Endothelial cell (in vitro differentiated cells): ENCODE data around the gene ZC3H12D. TPM values are rescaled to one million over a fixed set of nuclear protein-coding genes. Genes with fewer than 3 reads are reported as not detected.
"Not testable (repeated sequence)": the region's sequence is repeated elsewhere in the genome, so short reads cannot be mapped to it uniquely, and the experiment has no call there.

Source experiments
- DNase-seq: peaks from one replicate; pipeline ENCODE4 v3.0.0; 2021; ENCODE audit warnings: low spot score
- H3K27ac Mint-ChIP-seq: one replicate; pipeline ENCODE4 v1.8.0; 2021; ENCODE audit warnings: mixed read lengths, inconsistent platforms; ENCODE audit not compliant: unreplicated experiment
- H3K27me3 Mint-ChIP-seq: one replicate; pipeline ENCODE4 v1.8.0; 2021; ENCODE audit warnings: mild to moderate bottlenecking, moderate library complexity, mixed read lengths, inconsistent platforms; ENCODE audit not compliant: unreplicated experiment
- H3K36me3 Mint-ChIP-seq: one replicate; pipeline ENCODE4 v1.8.0; 2021; ENCODE audit warnings: mild to moderate bottlenecking, low read depth, mixed read lengths, inconsistent platforms; ENCODE audit not compliant: unreplicated experiment
- H3K4me1 Mint-ChIP-seq: one replicate; pipeline ENCODE4 v1.8.0; 2021; ENCODE audit warnings: mild to moderate bottlenecking, mixed read lengths, inconsistent platforms; ENCODE audit not compliant: unreplicated experiment
- H3K4me3 Mint-ChIP-seq: one replicate; pipeline ENCODE4 v1.8.0; 2021; ENCODE audit warnings: mild to moderate bottlenecking, mixed read lengths, inconsistent platforms; ENCODE audit not compliant: unreplicated experiment
- H3K9me3 Mint-ChIP-seq: one replicate; pipeline ENCODE4 v1.8.0; 2021; ENCODE audit warnings: mixed read lengths, inconsistent platforms; ENCODE audit not compliant: unreplicated experiment
- total RNA-seq: library from RNA; stranded (reverse); fragmentation: NEBNext Ultra II Directional; extraction: Animal tissue kit (Norgen Biotek cat#: 25700); gene quantifications from one replicate; pipeline ENCODE4 v1.2.1, GENCODE V29; 2021; ENCODE audit not compliant: unreplicated experiment
- TF ChIP-seq, protein P1 (sequence below): fragments of 200-600 bp; sonication (generic); IDR thresholded peaks from one replicate; pipeline ENCODE4 v1.5.0; 2021; ENCODE audit warnings: antibody characterized with exemption; ENCODE audit not compliant: unreplicated experiment

The ZC3H12D gene
- total RNA-seq, 1 donor from 2014 or later: 0.72 TPM

DNA sequence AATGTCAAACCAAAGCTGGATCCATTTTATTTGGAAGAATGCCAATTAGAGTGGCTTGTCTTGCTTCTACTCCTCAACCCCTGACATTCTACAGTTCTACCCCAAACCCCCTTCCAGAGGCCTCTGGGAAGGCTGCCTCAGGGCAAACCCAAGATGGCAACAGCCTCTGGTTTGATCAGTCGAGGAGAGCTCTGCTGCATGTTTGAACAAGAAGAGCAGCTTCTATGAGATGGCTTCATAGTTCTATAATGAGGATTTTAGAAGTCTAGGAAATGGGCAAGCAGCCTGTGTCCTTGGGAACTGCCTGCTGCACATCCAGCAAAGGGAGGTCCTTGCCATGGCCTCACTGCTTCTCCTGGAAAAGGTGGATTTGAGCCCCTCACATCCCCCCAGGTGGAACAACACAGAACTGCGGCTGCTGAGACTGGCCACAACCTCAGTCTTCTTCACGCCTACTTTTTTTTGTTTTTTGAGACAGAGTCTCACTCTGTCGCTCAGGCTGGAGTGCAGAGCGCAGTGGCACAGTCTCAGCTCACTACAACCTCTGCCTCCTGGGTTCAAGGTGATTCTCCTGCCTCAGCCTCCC lies 37.9 kb downstream of the ZC3H12D start:
- Mint-ChIP-seq H3K27me3 (peaks cover 10% of the 10 kb centered on the region), H3K27ac (no peak overlapping the region), H3K4me1 (peaks cover 13% of the 10 kb centered on the region), H3K9me3 (no peaks in the 10 kb centered on the region), H3K4me3 (no peak overlapping the region), H3K36me3 (peaks cover 5% of the 10 kb centered on the region)
- TF ChIP-seq, protein P1, sequence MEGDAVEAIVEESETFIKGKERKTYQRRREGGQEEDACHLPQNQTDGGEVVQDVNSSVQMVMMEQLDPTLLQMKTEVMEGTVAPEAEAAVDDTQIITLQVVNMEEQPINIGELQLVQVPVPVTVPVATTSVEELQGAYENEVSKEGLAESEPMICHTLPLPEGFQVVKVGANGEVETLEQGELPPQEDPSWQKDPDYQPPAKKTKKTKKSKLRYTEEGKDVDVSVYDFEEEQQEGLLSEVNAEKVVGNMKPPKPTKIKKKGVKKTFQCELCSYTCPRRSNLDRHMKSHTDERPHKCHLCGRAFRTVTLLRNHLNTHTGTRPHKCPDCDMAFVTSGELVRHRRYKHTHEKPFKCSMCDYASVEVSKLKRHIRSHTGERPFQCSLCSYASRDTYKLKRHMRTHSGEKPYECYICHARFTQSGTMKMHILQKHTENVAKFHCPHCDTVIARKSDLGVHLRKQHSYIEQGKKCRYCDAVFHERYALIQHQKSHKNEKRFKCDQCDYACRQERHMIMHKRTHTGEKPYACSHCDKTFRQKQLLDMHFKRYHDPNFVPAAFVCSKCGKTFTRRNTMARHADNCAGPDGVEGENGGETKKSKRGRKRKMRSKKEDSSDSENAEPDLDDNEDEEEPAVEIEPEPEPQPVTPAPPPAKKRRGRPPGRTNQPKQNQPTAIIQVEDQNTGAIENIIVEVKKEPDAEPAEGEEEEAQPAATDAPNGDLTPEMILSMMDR: no peak
- DNase-seq: no peak

DNA sequence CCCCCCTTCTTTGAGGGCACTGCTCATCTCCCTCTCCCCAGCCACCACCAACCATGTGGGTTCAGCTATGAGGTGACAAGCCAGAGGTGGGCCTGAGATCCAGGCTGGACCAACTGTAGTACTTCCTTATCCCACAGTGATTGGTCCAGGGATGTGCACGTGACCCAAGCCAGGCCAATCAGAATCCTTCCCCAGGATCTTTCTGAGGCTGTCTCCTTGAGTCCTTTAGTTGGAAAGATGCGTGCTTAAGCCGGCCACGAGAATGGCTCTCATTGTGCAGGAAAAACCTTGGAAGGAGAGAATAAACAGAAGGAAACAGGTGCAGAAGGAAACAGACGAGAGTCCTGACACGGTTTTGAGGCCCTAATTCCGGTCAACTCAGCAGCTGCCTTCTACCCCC lies 39.2 kb downstream of the ZC3H12D start:
- no peak overlapping the region for H3K27ac Mint-ChIP-seq
- H3K4me1 Mint-ChIP-seq: peaks cover 13% of the 10 kb centered on the region
- peaks cover 10% of the 10 kb centered on the region for H3K27me3 Mint-ChIP-seq
- no peaks in the 10 kb centered on the region for H3K9me3 Mint-ChIP-seq
- H3K36me3 Mint-ChIP-seq: peaks cover 5% of the 10 kb centered on the region
- no peak overlapping the region for H3K4me3 Mint-ChIP-seq
- DNase-seq: no peak
- TF ChIP-seq, protein P1: no peak

DNA sequence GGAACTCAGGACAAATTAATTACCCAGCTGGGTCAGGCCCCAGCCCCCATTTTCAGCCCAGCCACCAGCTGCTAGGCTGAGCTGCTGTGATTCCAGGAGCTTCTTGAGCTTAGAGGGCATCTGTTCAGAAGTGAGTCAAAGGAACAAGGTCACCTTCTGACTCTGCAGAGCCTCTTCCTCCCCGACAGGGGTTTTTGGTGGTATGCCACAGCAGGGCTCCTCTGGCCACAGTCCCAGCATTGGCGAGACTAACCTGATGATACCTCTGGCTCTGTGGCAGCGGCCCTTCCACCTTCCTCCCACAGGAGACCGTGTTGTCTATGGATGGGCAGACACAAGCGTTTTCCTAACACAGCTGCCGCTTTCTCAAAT lies 39.7 kb downstream of the ZC3H12D start:
- no peak for DNase-seq
- Mint-ChIP-seq H3K27ac (no peak overlapping the region), H3K27me3 (peaks cover 8% of the 10 kb centered on the region), H3K4me3 (no peak overlapping the region), H3K4me1 (peaks cover 13% of the 10 kb centered on the region), H3K36me3 (peaks cover 5% of the 10 kb centered on the region), H3K9me3 (no peaks in the 10 kb centered on the region)
- TF ChIP-seq, protein P1: no peak

GRCh38 chr6:149444360-149445094 lies 40.3 kb downstream of the ZC3H12D start:
- H3K27me3 Mint-ChIP-seq, DNase-seq, H3K36me3 Mint-ChIP-seq, H3K9me3 Mint-ChIP-seq, H3K4me3 Mint-ChIP-seq: not testable (repeated sequence)
- Mint-ChIP-seq H3K27ac (peak overlapping the region; percentile 61), H3K4me1 (peaks cover 15% of the 10 kb centered on the region)

DNA sequence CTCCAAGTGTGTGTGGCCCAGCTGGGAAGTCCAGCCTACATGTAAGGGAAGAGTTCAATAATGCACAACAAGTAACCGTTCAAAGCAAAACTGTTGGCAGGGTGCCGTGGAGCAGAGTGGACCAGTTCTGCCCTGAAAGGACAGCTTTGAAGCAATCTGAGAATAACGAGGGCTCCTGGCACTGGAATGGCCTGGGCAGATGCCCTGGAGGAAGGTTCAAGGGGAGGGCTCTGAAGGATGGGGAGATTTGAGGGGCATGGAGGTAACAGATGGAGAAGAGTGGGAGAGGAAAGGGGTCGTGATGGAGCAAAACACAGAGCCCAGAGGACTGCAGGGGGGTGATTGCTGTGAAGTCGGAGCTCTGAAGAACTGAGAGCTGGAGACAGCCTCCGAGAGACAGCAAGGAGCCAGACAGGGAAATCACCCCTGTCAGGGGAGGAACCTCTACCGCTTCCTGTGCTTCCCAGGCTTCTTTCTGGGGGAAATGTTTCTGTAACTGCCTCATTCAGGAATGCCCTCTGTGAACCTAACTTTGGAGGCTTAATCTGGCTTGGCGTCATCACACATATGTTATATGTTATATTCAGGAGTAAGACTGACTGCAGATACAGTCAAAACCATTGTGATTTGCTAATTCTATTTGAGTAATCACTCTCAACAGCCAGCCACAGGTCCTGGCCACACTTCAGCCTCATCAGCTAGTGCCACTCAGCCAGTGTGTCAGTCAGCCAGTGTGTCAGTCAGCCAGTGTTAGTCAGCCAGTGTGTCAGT lies 41.2 kb downstream of the ZC3H12D start:
- no peaks in the 10 kb centered on the region for H3K9me3 Mint-ChIP-seq
- no peaks in the 10 kb centered on the region for H3K36me3 Mint-ChIP-seq
- H3K4me1 Mint-ChIP-seq: peaks cover 19% of the 10 kb centered on the region
- no peak for DNase-seq
- TF ChIP-seq, protein P1: no peak
- H3K4me3 Mint-ChIP-seq: no peak overlapping the region
- no peak overlapping the region for H3K27ac Mint-ChIP-seq
- peaks cover 5% of the 10 kb centered on the region for H3K27me3 Mint-ChIP-seq
